Endothelial cell (in vitro differentiated cells): ENCODE data around the gene UBE2O. TPM values are rescaled to one million over a fixed set of nuclear protein-coding genes. Genes with fewer than 3 reads are reported as not detected.

Source experiments
- DNase-seq: peaks from one replicate; pipeline ENCODE4 v3.0.0; 2021; ENCODE audit warnings: low spot score
- H3K27ac Mint-ChIP-seq: one replicate; pipeline ENCODE4 v1.8.0; 2021; ENCODE audit warnings: mixed read lengths, inconsistent platforms; ENCODE audit not compliant: unreplicated experiment
- H3K27me3 Mint-ChIP-seq: one replicate; pipeline ENCODE4 v1.8.0; 2021; ENCODE audit warnings: mild to moderate bottlenecking, moderate library complexity, mixed read lengths, inconsistent platforms; ENCODE audit not compliant: unreplicated experiment
- H3K36me3 Mint-ChIP-seq: one replicate; pipeline ENCODE4 v1.8.0; 2021; ENCODE audit warnings: mild to moderate bottlenecking, low read depth, mixed read lengths, inconsistent platforms; ENCODE audit not compliant: unreplicated experiment
- H3K4me1 Mint-ChIP-seq: one replicate; pipeline ENCODE4 v1.8.0; 2021; ENCODE audit warnings: mild to moderate bottlenecking, mixed read lengths, inconsistent platforms; ENCODE audit not compliant: unreplicated experiment
- H3K4me3 Mint-ChIP-seq: one replicate; pipeline ENCODE4 v1.8.0; 2021; ENCODE audit warnings: mild to moderate bottlenecking, mixed read lengths, inconsistent platforms; ENCODE audit not compliant: unreplicated experiment
- H3K9me3 Mint-ChIP-seq: one replicate; pipeline ENCODE4 v1.8.0; 2021; ENCODE audit warnings: mixed read lengths, inconsistent platforms; ENCODE audit not compliant: unreplicated experiment
- total RNA-seq: library from RNA; stranded (reverse); fragmentation: NEBNext Ultra II Directional; extraction: Animal tissue kit (Norgen Biotek cat#: 25700); gene quantifications from one replicate; pipeline ENCODE4 v1.2.1, GENCODE V29; 2021; ENCODE audit not compliant: unreplicated experiment
- TF ChIP-seq, protein P1 (sequence below): fragments of 200-600 bp; sonication (generic); IDR thresholded peaks from one replicate; pipeline ENCODE4 v1.5.0; 2021; ENCODE audit warnings: antibody characterized with exemption; ENCODE audit not compliant: unreplicated experiment

The UBE2O gene
- total RNA-seq, 1 donor from 2014 or later: 49.0 TPM

GRCh38 chr17:76388966-76389888 is 63.7 kb downstream of the UBE2O start:
- Mint-ChIP-seq H3K27me3 (peaks cover 15% of the 10 kb centered on the region), H3K4me1 (peaks cover 19% of the 10 kb centered on the region), H3K36me3 (peaks cover 13% of the 10 kb centered on the region), H3K9me3 (no peaks in the 10 kb centered on the region), H3K4me3 (no peak overlapping the region), H3K27ac (no peak overlapping the region)
- no peak for DNase-seq
- TF ChIP-seq, protein P1, sequence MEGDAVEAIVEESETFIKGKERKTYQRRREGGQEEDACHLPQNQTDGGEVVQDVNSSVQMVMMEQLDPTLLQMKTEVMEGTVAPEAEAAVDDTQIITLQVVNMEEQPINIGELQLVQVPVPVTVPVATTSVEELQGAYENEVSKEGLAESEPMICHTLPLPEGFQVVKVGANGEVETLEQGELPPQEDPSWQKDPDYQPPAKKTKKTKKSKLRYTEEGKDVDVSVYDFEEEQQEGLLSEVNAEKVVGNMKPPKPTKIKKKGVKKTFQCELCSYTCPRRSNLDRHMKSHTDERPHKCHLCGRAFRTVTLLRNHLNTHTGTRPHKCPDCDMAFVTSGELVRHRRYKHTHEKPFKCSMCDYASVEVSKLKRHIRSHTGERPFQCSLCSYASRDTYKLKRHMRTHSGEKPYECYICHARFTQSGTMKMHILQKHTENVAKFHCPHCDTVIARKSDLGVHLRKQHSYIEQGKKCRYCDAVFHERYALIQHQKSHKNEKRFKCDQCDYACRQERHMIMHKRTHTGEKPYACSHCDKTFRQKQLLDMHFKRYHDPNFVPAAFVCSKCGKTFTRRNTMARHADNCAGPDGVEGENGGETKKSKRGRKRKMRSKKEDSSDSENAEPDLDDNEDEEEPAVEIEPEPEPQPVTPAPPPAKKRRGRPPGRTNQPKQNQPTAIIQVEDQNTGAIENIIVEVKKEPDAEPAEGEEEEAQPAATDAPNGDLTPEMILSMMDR: no peak

- DNase-seq: no peak
- Mint-ChIP-seq H3K27me3 (peaks cover 17% of the 10 kb centered on the region), H3K4me3 (peak overlapping the region; percentile 40), H3K27ac (no peak overlapping the region), H3K9me3 (no peaks in the 10 kb centered on the region), H3K4me1 (peaks cover 25% of the 10 kb centered on the region), H3K36me3 (peaks cover 9% of the 10 kb centered on the region)
- TF ChIP-seq, protein P1: no peak
Measured at GRCh38 chr17:76386966-76387765, 65.8 kb downstream of the UBE2O start.

DNA sequence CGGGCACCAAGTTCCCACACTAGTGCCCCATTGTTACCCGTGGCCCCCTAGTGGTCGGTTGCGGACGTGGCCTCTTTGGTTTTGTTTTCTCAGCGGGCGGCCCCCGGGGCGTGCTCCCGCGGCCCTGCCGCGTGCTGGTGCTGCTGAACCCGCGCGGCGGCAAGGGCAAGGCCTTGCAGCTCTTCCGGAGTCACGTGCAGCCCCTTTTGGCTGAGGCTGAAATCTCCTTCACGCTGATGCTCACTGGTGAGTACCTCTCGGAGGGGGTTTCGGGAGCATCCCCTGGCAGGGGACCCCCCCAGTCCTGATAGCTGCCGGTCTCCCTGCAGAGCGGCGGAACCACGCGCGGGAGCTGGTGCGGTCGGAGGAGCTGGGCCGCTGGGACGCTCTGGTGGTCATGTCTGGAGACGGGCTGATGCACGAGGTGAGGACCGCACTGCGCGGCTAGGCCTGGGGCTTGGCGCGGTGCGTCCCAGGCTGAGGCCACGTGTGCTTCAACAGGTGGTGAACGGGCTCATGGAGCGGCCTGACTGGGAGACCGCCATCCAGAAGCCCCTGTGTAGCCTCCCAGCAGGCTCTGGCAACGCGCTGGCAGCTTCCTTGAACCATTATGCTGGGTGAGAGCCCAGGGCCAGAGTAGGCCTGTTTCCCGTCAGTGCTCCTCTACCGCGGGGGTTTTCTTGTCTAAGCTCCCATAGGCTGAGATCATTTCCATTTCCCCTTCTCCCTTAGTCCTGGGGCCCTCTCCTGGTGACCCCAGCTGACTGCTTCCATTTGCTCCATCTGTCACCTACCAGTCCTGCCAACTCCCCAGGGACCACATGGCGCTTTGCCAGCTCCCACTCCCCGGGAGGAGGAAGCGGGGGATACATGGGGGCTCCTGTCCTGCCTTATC is 66.8 kb downstream of the UBE2O start:
- TF ChIP-seq, protein P1: peak; percentile 98
- peaks cover 5% of the 10 kb centered on the region for H3K36me3 Mint-ChIP-seq
- DNase-seq: peak; percentile 82
- H3K27me3 Mint-ChIP-seq: peaks cover 20% of the 10 kb centered on the region
- no peak overlapping the region for H3K27ac Mint-ChIP-seq
- peaks cover 30% of the 10 kb centered on the region for H3K4me1 Mint-ChIP-seq
- peak overlapping the region; percentile 40 for H3K4me3 Mint-ChIP-seq
- H3K9me3 Mint-ChIP-seq: no peaks in the 10 kb centered on the region

DNA sequence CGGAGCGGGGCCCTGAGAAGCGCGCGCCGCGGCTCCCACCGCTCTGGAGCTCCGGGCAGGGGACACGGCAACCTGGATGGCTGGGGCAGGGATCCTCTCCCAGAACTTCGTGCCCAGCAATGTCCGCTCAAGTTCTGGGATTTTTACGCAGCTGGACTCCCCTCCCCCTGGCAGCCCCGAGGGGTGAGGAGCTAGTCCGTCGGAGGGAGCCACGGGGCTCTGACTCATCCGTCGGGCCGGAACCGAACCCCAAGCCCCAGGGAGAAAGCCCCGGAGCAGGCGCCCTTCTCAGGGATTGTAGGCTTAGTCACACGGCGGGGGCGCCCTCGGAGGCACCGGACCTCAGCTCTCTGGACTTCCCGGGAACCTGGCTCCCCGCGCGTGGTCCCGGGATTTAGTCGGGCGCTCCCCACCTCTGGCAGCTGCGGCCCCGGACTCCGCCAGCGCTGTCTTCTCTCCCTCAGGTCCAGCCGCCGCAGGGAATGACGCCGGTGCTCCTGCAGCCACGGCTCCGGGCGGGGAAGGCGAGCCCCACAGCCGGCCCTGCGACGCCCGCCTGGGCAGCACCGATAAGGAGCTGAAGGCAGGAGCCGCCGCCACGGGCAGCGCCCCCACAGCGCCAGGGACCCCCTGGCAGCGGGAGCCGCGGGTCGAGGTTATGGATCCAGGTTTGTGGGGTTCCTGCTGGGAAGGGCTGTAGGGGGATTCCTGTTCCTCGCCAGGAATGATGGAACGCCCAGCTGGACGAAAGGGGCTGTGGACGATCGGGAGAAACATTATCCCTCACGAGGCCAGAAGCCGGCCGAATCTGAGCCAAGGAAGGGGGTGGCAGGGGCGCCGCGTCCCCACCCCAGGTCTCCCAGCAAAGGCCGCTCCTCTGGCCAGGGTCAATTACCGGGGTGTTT is 67.7 kb downstream of the UBE2O start:
- H3K9me3 Mint-ChIP-seq: no peaks in the 10 kb centered on the region
- H3K4me1 Mint-ChIP-seq: peaks cover 29% of the 10 kb centered on the region
- no peaks in the 10 kb centered on the region for H3K36me3 Mint-ChIP-seq
- TF ChIP-seq, protein P1: no peak
- H3K27me3 Mint-ChIP-seq: peaks cover 23% of the 10 kb centered on the region
- no peak overlapping the region for H3K27ac Mint-ChIP-seq
- DNase-seq: peak; percentile 36
- no peak overlapping the region for H3K4me3 Mint-ChIP-seq
